OCI-LY7 (cell line): ENCODE results near the gene GPR52. TPM values are rescaled to one million over a fixed set of nuclear protein-coding genes. Genes with fewer than 3 reads are reported as not detected.

Source experiments
- BruUV-seq: library from RNA; stranded (reverse); fragments of 400-500 nt; replicated peaks from 2 replicates; lab custom pipeline; 2021; lab: Mats Ljungman, UMichigan
- CTCF ChIA-PET: fragments of 300-600 bp; sonication (Branson Sonifier 250); formaldehyde crosslinking; loops from one replicate; lab custom pipeline; 2022; ENCODE audit warnings: antibody characterized with exemption; ENCODE audit not compliant: unreplicated experiment; lab: Charles Lee
- POLR2A ChIA-PET: fragments of 300-600 bp; sonication (Branson Sonifier 250); formaldehyde crosslinking; loops from one replicate; lab custom pipeline; 2022; ENCODE audit warnings: antibody characterized with exemption; lab: Charles Lee
- DNase-seq: peaks from one replicate; pipeline ENCODE4 v3.0.0-alpha.2; 2015; ENCODE audit warnings: low spot score
- H2AFZ ChIP-seq: fragments of 200-600 bp; sonication (generic), shearing (Covaris generic); 2 replicates; pipeline ENCODE4 v1.6.1; 2014; ENCODE audit warnings: mild to moderate bottlenecking, antibody characterized with exemption, low read length, moderate library complexity
- H3K27ac ChIP-seq: fragments of 200-600 bp; sonication (generic); 2 replicates; pipeline ENCODE4 v1.5.1; 2014; ENCODE audit warnings: mixed run types, low read depth, mild to moderate bottlenecking, moderate library complexity, low read length, inconsistent platforms; ENCODE audit not compliant: poor library complexity, severe bottlenecking
- H3K36me3 ChIP-seq: fragments of 200-600 bp; sonication (generic); 2 replicates; pipeline ENCODE4 v1.6.1; 2014; ENCODE audit warnings: mild to moderate bottlenecking, antibody characterized with exemption, low read length, moderate library complexity, mixed read lengths; ENCODE audit not compliant: insufficient read depth
- H3K4me1 ChIP-seq: fragments of 200-600 bp; sonication (generic); 2 replicates; pipeline ENCODE4 v1.5.1; 2014; ENCODE audit warnings: mild to moderate bottlenecking, low read length; ENCODE audit not compliant: insufficient read depth, poor library complexity, severe bottlenecking
- H3K4me2 ChIP-seq: fragments of 200-600 bp; sonication (generic); 2 replicates; pipeline ENCODE4 v1.6.1; 2014; ENCODE audit warnings: mild to moderate bottlenecking, low read length
- H3K4me3 ChIP-seq: fragments of 200-600 bp; sonication (generic); 2 replicates; pipeline ENCODE4 v1.5.1; 2014; ENCODE audit warnings: mild to moderate bottlenecking, low read depth, low read length; ENCODE audit not compliant: poor library complexity, severe bottlenecking
- H3K79me2 ChIP-seq: fragments of 200-600 bp; sonication (generic); 2 replicates; pipeline ENCODE4 v1.6.1; 2016; ENCODE audit warnings: low read depth, mild to moderate bottlenecking, low read length, moderate library complexity, mixed read lengths; ENCODE audit not compliant: insufficient read depth
- H3K9me2 ChIP-seq: fragments of 200-600 bp; sonication (generic); 2 replicates; pipeline ENCODE4 v1.6.1; 2016; ENCODE audit warnings: mild to moderate bottlenecking, low read length, mixed read lengths; ENCODE audit not compliant: insufficient read depth
- H3K9me3 ChIP-seq: fragments of 200-600 bp; sonication (generic); 2 replicates; pipeline ENCODE4 v1.6.1; 2014; ENCODE audit warnings: mild to moderate bottlenecking, mixed run types, low read length, mixed read lengths
- H4K20me1 ChIP-seq: fragments of 200-600 bp; sonication (generic); 2 replicates; pipeline ENCODE4 v1.6.1; 2014; ENCODE audit warnings: mild to moderate bottlenecking, antibody characterized with exemption, low read length, moderate library complexity, mixed read lengths; ENCODE audit not compliant: insufficient read depth
- CTCF ChIP-seq: fragments of 200-600 bp; sonication (generic); conservative IDR thresholded peaks from 2 replicates; pipeline ENCODE4 v1.5.1; 2014; ENCODE audit warnings: mild to moderate bottlenecking, antibody characterized with exemption, low read length, moderate library complexity, mixed read lengths
- EZH2phosphoT487 ChIP-seq: fragments of 200-600 bp; sonication (generic); IDR thresholded peaks from 2 replicates; pipeline ENCODE4 v1.6.1; 2018; ENCODE audit warnings: low read depth, borderline replicate concordance, mild to moderate bottlenecking, mixed run types, antibody characterized with exemption, low read length, moderate library complexity, mixed read lengths
- intact Hi-C: fragments of 100-400 bp; cut with micrococcal nuclease; formaldehyde crosslinking; loops from one replicate; pipeline ENCODE4 v1.10.0; 2022; ENCODE audit not compliant: unreplicated experiment
- total RNA-seq, 2 experiments: library from RNA; depleted of rRNA in 1 of 2; stranded (reverse); fragments of >200 nt in 1 of 2; shearing (Covaris generic) in 1 of 2; gene quantifications; 2 replicates each; pipeline ENCODE4 v1.2.3, GENCODE V29; 2014 to 2022

Gene GPR52
- total RNA-seq, 2 experiments from 2014 or later, result 5.4 to 9.7 TPM

- no peaks in the 10 kb centered on the region for H4K20me1 ChIP-seq
- no TSS peak for BruUV-seq
- H3K9me3 ChIP-seq, result no peaks in the 10 kb centered on the region
- no peak for DNase-seq
- H3K79me2 ChIP-seq, result no peaks in the 10 kb centered on the region
- ChIA-PET POLR2A (interaction anchor here (0.6 kb wide), 1 partner anchor 127 kb away, joined by 3 read pairs; no protein-coding TSS in a partner anchor), CTCF (no interaction called here)
- no peaks in the 10 kb centered on the region for H3K36me3 ChIP-seq
- no peaks in the 10 kb centered on the region for H3K4me1 ChIP-seq
- no peak overlapping the region for H3K4me2 ChIP-seq
- no peak overlapping the region for H3K27ac ChIP-seq
- H3K4me3 ChIP-seq, result no peak overlapping the region
- H2AFZ ChIP-seq, result no peak overlapping the region
- intact Hi-C loops, result no loop called here
- TF ChIP-seq CTCF, result no peak
- TF ChIP-seq EZH2phosphoT487, result no peak
- no peaks in the 10 kb centered on the region for H3K9me2 ChIP-seq
Observed at GRCh38 chr1:174448974-174449373, 1.2 kb downstream of the GPR52 start.

GRCh38 chr1:174451408-174451807 lies 3.6 kb downstream of the GPR52 start:
- Histone ChIP-seq H3K4me3 (no peak overlapping the region), H3K4me2 (no peak overlapping the region), H4K20me1 (no peaks in the 10 kb centered on the region), H2AFZ (no peak overlapping the region), H3K4me1 (no peaks in the 10 kb centered on the region), H3K36me3 (no peaks in the 10 kb centered on the region), H3K9me3 (no peaks in the 10 kb centered on the region), H3K79me2 (no peaks in the 10 kb centered on the region), H3K9me2 (no peaks in the 10 kb centered on the region; the same call in 1 of the 2 replicates), H3K27ac (no peak overlapping the region)
- POLR2A ChIA-PET, result interaction anchor here (2.5 kb wide), 1 partner anchor 15 kb away, joined by 13 read pairs; no protein-coding TSS in a partner anchor
- intact Hi-C loops, result loop anchor here (1.0 kb wide), 1 partner anchor 49 kb away; no protein-coding TSS in a partner anchor
- BruUV-seq, result no TSS peak
- no peak for DNase-seq
- CTCF ChIA-PET, result no interaction called here
- no peak for TF ChIP-seq EZH2phosphoT487
- TF ChIP-seq CTCF, result no peak

- DNase-seq, result no peak
- Histone ChIP-seq H4K20me1 (no peaks in the 10 kb centered on the region), H3K27ac (no peak overlapping the region), H3K9me3 (no peaks in the 10 kb centered on the region), H3K4me2 (no peak overlapping the region), H2AFZ (no peak overlapping the region), H3K4me1 (no peaks in the 10 kb centered on the region), H3K9me2 (no peaks in the 10 kb centered on the region), H3K4me3 (no peak overlapping the region), H3K36me3 (no peaks in the 10 kb centered on the region), H3K79me2 (no peaks in the 10 kb centered on the region)
- CTCF ChIA-PET, result no interaction called here
- TF ChIP-seq CTCF (no peak), EZH2phosphoT487 (no peak)
- POLR2A ChIA-PET, result interaction anchor here (0.6 to 2.3 kb wide), 5 partner anchors 8 to 1017 kb away, joined by 3 to 13 read pairs (median 3); no protein-coding TSS in a partner anchor
- BruUV-seq, result no TSS peak
- intact Hi-C loops, result loop anchor here (5.0 kb wide), 1 partner anchor 204 kb away; no protein-coding TSS in a partner anchor
Observed at GRCh38 chr1:174465855-174466254, 18.1 kb downstream of the GPR52 start.
